H1 (cell line): ENCODE data around the gene HEATR5A. TPM values are rescaled to one million over a fixed set of nuclear protein-coding genes. Genes with fewer than 3 reads are reported as not detected.

Source experiments
- BACH1 ChIP-seq: IDR thresholded peaks from 2 replicates; pipeline ENCODE4 v1.6.1; 2012; ENCODE audit warnings: low read length, improper control_type of control experiment
- EZH2 ChIP-seq: fragments of 200-600 bp; sonication (generic); IDR thresholded peaks from 2 replicates; pipeline ENCODE4 v1.7.1; 2012; ENCODE audit warnings: low read depth, mild to moderate bottlenecking, moderate library complexity, low read length, inconsistent platforms; ENCODE audit not compliant: severe bottlenecking
- POLR2A ChIP-seq, 2 experiments: IDR thresholded peaks; 1 replicate in 1 of 2; 2 replicates in 1 of 2; pipeline ENCODE4 v1.6.1; 2011; ENCODE audit warnings: low read depth in 2 of 2, low read length in 2 of 2, mild to moderate bottlenecking in 2 of 2; ENCODE audit errors: control extremely low read depth in 1 of 2
- RXRA ChIP-seq: IDR thresholded peaks from 2 replicates; pipeline ENCODE4 v1.6.1; 2011; ENCODE audit warnings: low read depth, mild to moderate bottlenecking, low read length, moderate library complexity; ENCODE audit not compliant: insufficient read depth
- SIRT6 ChIP-seq: IDR thresholded peaks from one replicate; pipeline ENCODE4 v1.7.1; 2012; ENCODE audit warnings: low read length, inconsistent platforms
- YY1 ChIP-seq: IDR thresholded peaks from 2 replicates; pipeline ENCODE4 v1.6.1; 2011; ENCODE audit warnings: low read depth, mild to moderate bottlenecking, low read length
- polyA plus RNA-seq, 7 experiments: library from polyadenylated mRNA; depleted of rRNA in 3 of 7; stranded (reverse) in 5 of 7; unstranded in 2 of 7; fragments of >200 nt in 5 of 7; fragments of 200-250 nt in 2 of 7; gene quantifications; 1 replicate in 5 of 7; 2 replicates in 1 of 7; 4 replicates in 1 of 7; pipeline versions ENCODE4 v1.2.1 to v1.2.3, GENCODE V29; 2011 to 2013; ENCODE audit warnings: missing spikeins in 2 of 7, mixed read lengths in 2 of 7
- total RNA-seq: library from RNA; stranded (reverse); fragmentation: NEBNext Ultra II Directional; extraction: Animal tissue kit (Norgen Biotek cat#: 25700); gene quantifications from 2 replicates; pipeline ENCODE4 v1.2.1, GENCODE V29; 2021
- TF ChIP-seq, protein P1 (sequence below): fragments of 300-600 bp; sonication (generic); IDR thresholded peaks from 2 replicates; pipeline ENCODE4 v1.7.1; 2012; ENCODE audit warnings: low read length, moderate library complexity, mild to moderate bottlenecking, inconsistent platforms; ENCODE audit not compliant: insufficient replicate concordance

Gene HEATR5A
- total and polyA plus RNA-seq, 2 of the 8 experiments (the other 6 are each of a cell fraction or from before 2014, with no cell fraction given), result 9.0 to 36.2 TPM

DNA sequence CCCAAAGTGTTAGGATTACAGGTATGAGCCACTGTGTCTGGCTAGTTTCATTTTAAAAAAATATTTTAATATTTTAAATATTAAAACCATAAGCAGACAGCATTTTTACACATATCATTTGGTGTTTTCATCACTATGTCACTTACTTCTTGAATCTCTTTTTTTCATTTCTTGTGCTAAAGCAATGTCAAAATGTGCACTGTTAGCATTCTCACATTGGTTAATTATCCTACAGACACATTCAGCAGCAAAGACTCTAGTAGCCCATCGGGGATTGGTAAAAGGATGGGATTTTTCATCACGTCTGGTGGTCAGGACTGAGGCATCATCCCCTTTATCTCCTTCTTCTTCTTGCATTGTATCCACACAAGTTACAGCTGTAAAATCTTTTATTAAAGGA is 96.9 kb downstream of the HEATR5A start (continued):
- TF ChIP-seq, protein P1, sequence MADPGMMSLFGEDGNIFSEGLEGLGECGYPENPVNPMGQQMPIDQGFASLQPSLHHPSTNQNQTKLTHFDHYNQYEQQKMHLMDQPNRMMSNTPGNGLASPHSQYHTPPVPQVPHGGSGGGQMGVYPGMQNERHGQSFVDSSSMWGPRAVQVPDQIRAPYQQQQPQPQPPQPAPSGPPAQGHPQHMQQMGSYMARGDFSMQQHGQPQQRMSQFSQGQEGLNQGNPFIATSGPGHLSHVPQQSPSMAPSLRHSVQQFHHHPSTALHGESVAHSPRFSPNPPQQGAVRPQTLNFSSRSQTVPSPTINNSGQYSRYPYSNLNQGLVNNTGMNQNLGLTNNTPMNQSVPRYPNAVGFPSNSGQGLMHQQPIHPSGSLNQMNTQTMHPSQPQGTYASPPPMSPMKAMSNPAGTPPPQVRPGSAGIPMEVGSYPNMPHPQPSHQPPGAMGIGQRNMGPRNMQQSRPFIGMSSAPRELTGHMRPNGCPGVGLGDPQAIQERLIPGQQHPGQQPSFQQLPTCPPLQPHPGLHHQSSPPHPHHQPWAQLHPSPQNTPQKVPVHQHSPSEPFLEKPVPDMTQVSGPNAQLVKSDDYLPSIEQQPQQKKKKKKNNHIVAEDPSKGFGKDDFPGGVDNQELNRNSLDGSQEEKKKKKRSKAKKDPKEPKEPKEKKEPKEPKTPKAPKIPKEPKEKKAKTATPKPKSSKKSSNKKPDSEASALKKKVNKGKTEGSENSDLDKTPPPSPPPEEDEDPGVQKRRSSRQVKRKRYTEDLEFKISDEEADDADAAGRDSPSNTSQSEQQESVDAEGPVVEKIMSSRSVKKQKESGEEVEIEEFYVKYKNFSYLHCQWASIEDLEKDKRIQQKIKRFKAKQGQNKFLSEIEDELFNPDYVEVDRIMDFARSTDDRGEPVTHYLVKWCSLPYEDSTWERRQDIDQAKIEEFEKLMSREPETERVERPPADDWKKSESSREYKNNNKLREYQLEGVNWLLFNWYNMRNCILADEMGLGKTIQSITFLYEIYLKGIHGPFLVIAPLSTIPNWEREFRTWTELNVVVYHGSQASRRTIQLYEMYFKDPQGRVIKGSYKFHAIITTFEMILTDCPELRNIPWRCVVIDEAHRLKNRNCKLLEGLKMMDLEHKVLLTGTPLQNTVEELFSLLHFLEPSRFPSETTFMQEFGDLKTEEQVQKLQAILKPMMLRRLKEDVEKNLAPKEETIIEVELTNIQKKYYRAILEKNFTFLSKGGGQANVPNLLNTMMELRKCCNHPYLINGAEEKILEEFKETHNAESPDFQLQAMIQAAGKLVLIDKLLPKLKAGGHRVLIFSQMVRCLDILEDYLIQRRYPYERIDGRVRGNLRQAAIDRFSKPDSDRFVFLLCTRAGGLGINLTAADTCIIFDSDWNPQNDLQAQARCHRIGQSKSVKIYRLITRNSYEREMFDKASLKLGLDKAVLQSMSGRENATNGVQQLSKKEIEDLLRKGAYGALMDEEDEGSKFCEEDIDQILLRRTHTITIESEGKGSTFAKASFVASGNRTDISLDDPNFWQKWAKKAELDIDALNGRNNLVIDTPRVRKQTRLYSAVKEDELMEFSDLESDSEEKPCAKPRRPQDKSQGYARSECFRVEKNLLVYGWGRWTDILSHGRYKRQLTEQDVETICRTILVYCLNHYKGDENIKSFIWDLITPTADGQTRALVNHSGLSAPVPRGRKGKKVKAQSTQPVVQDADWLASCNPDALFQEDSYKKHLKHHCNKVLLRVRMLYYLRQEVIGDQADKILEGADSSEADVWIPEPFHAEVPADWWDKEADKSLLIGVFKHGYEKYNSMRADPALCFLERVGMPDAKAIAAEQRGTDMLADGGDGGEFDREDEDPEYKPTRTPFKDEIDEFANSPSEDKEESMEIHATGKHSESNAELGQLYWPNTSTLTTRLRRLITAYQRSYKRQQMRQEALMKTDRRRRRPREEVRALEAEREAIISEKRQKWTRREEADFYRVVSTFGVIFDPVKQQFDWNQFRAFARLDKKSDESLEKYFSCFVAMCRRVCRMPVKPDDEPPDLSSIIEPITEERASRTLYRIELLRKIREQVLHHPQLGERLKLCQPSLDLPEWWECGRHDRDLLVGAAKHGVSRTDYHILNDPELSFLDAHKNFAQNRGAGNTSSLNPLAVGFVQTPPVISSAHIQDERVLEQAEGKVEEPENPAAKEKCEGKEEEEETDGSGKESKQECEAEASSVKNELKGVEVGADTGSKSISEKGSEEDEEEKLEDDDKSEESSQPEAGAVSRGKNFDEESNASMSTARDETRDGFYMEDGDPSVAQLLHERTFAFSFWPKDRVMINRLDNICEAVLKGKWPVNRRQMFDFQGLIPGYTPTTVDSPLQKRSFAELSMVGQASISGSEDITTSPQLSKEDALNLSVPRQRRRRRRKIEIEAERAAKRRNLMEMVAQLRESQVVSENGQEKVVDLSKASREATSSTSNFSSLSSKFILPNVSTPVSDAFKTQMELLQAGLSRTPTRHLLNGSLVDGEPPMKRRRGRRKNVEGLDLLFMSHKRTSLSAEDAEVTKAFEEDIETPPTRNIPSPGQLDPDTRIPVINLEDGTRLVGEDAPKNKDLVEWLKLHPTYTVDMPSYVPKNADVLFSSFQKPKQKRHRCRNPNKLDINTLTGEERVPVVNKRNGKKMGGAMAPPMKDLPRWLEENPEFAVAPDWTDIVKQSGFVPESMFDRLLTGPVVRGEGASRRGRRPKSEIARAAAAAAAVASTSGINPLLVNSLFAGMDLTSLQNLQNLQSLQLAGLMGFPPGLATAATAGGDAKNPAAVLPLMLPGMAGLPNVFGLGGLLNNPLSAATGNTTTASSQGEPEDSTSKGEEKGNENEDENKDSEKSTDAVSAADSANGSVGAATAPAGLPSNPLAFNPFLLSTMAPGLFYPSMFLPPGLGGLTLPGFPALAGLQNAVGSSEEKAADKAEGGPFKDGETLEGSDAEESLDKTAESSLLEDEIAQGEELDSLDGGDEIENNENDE, result no peak
- TF ChIP-seq BACH1 (no peak), EZH2 (no peak), POLR2A (IDR thresholded peaks at IDR 0.05; ENCODE audit: control extremely low read depth in 1 of 2, low read depth in 2 of 2, low read length in 2 of 2) (no peak), YY1 (no peak), RXRA (no peak), SIRT6 (no peak)
